Measurements from ENCODE around the gene GCHFR. TPM values are rescaled to one million over a fixed set of nuclear protein-coding genes. Genes with fewer than 3 reads are reported as not detected.

The GCHFR gene
- total RNA-seq, 1 donor from 2014 or later, result 1.6 TPM

DNA sequence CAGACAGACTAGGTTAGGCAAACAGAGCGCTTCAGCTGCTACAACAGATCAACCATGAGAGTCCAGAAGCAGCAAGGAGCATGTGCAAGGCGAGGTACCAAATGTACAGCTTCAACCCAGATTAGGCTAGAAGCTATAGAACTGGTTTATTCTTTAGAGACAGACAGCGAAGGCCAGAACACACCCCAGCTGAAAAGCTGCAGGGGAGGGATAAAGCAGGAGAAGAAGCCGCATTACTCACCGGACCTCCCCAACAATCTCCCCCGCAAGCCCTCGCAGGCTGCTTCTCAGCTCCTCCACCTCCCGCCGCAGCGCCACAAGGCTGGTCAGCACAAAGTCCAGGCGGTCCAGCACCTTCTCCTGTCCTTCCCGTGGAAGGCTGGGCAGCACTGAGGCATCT lies 12.1 kb upstream of the GCHFR start:
- intact Hi-C loops (cut with DNase I), result loop anchor here (5.0 to 10.0 kb wide), 3 partner anchors 54 to 157 kb away; partner anchors contain the start of genes KNL1, RAD51 and VPS18
- no peak for DNase-seq (ENCODE audit: low spot score)

DNA sequence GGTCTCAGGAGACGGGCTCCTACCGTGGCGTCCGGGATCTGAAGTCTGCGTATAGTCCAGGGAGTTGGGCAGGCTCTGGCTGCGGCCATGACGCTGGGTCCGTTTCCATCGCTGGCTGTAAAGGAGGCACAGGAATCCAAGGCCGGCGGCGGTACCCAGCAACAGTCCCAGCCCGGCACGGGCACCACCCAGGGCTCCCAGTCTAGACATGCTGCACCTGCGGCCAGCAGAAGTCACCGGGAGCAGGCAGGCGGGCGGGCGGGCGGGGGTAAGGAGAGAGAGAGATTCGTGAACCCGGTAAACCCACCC lies 9.3 kb upstream of the GCHFR start:
- intact Hi-C loops (cut with DNase I), result loop anchor here (5.0 to 10.0 kb wide), 3 partner anchors 57 to 160 kb away; partner anchors contain the start of genes KNL1, RAD51 and VPS18
- DNase-seq (ENCODE audit: low spot score), result no peak

DNA sequence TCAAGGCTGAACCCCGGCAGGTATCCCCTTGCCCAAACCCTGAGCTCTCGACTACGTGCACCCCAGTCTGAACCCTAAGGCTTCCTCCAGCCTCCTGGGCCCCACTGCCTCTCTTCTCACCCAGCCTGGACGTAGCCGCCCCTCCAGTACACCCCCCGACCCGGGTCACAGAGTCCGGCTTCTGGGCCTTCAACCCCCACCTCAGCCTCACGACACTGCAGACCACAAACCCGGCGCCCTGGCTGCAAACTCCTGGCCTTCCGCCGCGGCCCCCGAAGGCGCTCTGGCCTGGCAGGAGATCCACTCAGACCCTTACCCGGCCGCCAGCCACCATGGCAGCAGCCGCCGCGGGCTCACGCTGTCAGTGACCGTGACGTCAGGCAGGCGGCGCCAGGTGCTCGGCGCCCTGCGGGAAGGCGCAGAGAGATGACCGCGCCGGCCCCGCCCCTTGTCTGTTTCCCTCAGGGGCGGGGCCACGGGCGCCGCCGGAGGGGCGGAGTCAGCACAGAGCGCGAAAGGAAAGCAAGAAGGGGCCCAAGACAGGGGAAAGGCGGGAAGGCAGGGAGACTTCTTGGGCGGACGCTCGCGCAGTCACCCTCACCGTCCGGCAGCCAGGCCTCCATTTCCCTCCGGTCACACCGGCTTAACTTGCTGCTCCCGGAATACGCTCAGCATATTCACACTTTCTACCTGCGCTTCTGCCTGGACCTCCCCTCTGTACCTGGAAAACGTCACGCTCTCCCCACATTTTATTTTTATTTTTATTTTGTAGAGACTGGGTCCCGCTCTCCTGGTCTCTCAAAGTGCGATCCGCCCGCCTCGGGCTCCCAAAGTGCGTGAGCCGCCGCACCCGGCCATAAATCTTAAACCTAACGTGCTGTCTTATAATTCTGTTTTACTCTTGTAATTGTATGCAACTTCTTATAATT lies 8.7 kb upstream of the GCHFR start, which contains the start of gene RMDN3:
Gene RMDN3 (minus strand): TSS at position 372 of the 929 bp plus-strand sequence. CDS start 471 bp downstream, outside the sequence.
- intact Hi-C loops (cut with DNase I), result loop anchor here (1.0 to 10.0 kb wide), 4 partner anchors 52 to 160 kb away; partner anchors contain the start of genes DNAJC17, KNL1, RAD51 and VPS18
- peak; percentile 96 for DNase-seq (ENCODE audit: low spot score)

DNA sequence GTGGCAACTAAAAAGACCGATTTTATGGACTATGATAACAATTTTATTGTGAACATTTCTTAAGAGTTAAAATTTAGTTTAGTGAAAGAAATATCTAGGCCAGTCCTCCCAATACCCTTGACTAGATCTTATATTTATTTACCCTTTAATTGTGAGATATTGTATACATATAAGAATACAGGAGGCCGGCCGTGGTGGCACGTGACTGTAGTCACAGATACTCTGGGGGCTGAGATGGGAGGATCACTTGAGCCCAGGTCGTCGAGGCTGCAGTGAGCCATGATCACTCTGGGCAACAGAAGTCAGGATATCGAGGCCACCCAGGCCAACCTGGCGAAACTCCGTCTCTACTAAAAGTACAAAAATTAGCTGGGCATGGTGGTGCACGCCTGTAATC lies 8.1 kb upstream of the GCHFR start:
- no peak for DNase-seq (ENCODE audit: low spot score)
- intact Hi-C loops (cut with DNase I), result loop anchor here (1.0 to 10.0 kb wide), 3 partner anchors 51 to 161 kb away; partner anchors contain the start of genes DNAJC17, KNL1, VPS18 and ZFYVE19

DNA sequence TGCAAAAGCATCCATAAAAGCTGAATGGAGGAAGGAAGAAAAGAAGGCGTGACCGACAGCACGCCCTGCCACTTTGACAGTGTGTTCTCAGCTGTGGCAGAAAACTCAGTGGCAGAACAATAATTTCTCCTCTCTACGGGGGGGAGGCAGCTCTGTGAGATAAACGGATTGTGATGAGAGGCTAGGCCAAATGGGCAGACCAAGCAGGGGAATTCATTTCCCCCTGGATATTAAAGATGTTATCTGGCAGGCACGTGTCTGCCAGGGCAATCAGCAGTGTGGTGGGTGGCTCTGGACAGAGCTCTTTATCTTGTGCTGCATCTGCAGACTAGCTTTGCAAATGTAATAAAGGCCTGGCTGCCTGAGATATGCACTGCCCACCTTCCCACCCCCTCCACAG lies 6.9 kb upstream of the GCHFR start:
- DNase-seq (ENCODE audit: low spot score), result no peak
- intact Hi-C loops (cut with DNase I), result loop anchor here (10.0 kb wide), 2 partner anchors 138 to 162 kb away; partner anchors contain the start of genes KNL1 and VPS18

DNA sequence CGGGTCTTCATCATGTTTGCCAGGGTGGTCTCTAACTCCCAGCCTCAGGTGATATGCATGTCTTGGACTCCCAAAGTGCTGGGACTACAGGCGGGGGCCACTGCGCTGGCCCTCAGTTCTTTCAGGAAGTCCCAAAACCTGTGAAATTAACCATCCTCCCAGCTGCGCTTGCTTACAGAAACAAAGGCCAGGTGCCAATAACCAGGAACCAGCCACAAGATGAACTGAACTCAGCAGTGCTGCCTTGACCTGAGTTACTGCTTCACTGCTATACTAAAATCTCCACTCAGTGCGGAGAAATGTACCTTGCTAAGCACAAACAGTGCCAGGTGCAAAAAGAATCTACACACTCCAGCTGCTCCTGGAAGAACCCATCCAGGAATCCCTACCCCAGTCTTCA lies 3.9 kb upstream of the GCHFR start:
- no peak for DNase-seq (ENCODE audit: low spot score)
- intact Hi-C loops (cut with DNase I), result loop anchor here (5.0 to 10.0 kb wide), 3 partner anchors 68 to 165 kb away; partner anchors contain the start of genes KNL1 and VPS18

DNA sequence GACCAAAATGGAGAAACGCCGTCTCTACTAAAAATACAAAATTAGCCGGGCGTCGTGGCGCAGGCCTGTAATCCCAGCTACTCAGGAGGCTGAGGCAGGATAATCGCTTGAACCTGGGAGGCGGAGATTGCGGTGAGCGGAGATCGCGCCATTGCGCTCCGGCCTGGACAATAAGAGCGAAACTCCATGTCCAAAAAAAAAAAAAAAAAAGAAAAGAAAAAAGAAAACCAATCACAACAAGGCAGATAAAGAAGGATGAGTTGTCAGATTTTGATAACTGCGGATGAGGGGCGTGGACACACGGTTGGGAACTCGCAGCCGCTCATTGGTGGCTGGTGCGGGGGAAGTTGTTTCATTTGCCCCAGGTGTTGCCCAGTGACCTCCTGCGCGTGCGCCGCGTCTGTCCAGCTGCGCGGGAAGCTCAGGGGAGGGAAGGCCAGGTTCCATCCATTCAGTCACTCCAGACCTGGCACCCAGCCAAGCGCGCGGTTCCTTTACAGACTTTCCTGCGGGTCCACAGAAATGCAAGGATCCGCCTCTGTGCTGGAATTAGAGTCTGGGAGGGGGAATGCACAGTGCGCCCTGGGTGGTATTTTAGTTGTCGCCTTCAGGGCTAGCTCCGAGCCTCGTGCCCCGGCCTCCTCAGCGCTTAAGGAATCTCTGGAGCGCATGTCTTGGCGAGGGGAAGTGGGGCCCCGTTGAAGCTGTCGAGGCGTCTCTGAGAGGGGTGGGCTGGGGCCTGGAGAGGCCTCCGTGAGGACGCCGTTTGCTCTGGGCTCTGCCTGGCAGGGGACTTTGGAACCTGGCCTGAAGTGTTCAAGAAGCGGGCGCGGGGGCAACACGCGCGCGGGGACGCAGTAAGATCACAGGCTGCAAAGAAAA lies 708 bp upstream of the GCHFR start:
- intact Hi-C loops (cut with DNase I), result loop anchor here (5.0 kb wide), 1 partner anchor 71 kb away; no protein-coding TSS in a partner anchor
- DNase-seq (ENCODE audit: low spot score), result no peak

DNA sequence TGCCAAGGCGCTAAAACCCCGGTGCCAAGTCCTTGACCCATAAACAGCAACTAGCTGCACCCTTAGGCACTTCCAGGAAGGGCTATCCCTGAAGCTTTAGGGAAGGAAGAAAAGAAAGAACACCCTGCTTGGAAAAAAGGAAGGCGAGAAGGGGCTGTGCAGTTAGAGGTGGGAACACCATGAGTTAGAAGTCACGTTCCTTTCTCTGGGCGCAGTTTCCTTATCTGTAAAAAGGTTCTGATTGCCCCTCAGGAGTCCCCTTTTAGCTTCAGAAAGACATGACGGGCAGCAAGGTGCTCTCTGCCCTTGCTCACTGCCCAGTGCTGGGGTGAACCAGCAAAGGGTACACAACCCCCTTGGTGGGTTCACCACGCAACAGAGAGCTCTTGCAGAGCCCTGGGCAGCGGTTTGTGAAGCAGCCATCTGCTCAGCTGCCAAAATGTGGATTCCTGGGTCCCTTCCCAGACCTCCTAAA lies 798 bp downstream of the GCHFR start:
- intact Hi-C loops (cut with DNase I), result loop anchor here (5.0 kb wide), 1 partner anchor 72 kb away; no protein-coding TSS in a partner anchor
- no peak for DNase-seq (ENCODE audit: low spot score)

DNA sequence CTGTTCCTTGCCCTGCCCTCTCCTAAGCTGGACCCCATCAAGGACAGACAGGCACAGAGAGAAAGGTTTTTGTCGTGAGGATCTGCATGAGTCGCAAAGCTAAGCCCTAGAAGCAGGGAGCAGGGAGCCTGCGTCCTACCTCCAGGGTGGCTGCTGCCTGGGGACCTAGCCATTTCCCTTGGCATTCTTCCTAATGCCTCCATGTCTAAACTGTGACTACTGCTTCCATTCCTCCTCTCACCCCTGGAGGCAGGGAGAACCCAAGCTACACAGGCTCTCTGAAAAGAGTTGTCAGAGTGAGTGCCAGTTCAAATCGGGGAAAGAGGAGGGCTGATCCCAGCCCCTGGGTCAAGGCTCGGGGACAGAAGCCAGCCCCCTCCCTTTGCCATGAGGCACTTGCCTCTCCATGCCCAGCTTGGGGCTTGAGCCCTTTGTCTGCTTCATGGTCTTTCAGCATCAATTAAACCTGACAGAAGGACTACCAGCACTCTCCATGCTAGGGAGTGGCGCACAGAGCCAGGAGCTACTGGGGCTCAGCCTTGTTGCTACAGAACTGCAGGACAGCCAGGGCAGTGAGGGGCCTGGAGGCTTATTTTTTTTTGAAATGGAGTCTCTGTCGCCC lies 2.4 kb downstream of the GCHFR start:
- intact Hi-C loops (cut with DNase I), result no loop called here

DNA sequence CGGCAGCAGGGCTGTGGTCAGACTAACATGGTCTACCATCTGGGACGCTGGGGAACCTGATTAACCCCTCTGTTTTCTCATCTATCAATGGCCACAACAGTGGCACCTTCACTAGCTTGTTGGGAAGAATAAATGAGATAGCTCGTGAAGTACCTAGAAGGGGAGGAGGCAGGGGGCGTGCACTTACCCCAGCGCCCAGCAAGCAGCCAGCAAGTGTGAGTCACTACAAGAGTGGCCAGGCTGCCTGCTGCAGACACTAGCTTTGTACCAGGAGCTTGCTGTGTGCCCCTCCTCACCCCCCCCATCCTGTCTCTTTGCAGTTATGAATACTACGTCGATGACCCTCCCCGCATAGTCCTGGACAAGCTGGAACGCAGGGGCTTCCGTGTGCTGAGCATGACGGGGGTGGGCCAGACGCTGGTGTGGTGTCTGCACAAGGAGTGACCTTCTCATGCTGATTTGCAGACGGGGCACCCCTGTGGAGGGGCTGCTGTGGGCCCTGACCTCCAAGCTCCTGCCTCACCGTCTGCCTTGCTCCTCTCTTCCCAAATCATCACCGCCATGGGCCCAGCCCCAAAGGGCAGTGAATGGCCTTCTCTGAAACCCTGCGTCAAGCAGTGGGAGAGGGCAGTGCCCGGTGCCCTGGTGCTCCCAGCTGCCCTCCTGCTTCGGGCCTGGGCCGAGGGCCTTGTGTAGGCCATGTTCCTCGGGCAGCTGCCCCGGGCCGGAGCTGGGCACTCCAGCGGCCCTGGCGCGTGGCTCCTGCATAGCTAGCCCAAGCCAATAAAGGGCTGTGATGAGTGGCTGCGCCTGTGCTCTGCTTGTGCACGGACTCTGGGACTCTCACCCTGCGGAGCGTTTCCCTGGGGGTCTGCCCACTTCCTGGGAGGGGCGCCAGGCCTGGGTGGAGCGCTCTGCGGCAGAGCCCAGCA lies 3.3 kb downstream of the GCHFR start:
- DNase-seq (ENCODE audit: low spot score), result no peak
- intact Hi-C loops (cut with DNase I), result no loop called here

More for the DNA sequence above, 2.4 kb downstream of the GCHFR start:
- DNase-seq (ENCODE audit: low spot score), result no peak

DNA sequence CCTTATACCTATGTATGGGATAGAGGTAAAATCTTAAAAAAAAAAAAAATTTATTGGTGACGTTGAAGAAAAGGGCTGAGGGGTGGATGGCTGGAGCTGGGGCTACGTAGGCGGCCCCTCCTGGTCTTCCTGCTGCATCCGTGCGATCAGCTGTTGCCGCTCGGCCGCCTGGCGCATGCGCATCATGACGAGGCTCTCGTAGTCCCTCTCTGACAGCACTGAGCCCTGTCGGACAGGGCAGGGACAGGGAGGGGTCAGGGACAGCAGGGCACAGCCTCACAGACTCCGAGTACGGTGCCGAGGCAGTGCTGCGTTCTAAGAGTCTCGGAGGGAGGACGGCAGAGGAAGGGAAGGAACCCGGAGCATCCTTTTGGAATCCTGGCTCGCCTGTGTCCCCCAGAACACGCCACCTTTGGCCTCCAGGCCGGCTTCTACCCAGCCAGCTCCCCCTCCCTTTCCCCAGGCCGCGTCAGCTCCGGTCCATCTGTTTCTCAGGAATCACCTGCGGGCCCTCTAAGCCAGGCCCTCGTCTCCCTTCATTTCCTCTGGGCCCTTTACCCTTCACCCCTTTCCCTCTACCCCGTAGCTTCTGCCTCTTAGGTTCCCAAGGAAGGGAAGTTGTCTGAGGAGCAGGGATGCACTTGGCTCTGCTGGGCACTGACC lies 4.1 kb downstream of the GCHFR start:
- DNase-seq (ENCODE audit: low spot score), result no peak
- intact Hi-C loops (cut with DNase I), result no loop called here

DNA sequence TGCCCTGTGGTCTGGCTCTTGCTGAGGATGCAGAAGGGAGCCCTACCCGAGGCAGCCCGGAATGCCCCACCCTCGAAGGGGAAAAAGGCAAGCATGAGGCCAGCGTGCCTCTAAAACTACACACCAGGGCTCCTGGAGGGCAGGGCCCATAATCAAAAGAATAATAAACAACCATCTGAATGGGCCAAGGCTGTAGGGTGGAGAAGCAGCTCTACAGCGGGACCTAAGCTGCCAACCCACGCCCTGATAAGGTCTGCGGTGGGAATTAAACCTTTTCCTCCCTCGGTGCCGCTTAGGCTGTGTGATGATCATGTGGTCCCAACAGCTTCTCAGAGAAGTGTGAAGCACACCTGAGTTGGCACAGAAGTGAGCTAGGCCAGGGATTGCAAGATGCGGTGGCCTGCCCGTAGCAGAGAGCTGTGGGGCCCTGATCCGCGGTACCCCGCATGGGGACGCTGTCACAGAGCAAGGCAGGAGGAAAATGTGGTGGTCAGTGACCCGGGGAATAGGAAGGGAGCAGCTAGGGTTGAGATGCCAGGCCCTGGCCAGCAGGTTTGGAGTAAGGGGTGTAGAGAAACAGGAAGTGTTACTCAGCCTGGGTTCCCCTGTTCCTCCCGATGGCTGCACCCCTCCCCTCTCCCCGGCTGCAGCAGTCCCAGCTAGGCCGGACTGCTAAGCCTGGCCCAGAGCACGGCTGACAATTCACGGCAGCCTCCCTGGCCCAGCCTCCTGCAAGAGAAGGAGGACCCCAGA lies 4.8 kb downstream of the GCHFR start:
- intact Hi-C loops (cut with DNase I), result no loop called here
- DNase-seq (ENCODE audit: low spot score), result no peak

DNA sequence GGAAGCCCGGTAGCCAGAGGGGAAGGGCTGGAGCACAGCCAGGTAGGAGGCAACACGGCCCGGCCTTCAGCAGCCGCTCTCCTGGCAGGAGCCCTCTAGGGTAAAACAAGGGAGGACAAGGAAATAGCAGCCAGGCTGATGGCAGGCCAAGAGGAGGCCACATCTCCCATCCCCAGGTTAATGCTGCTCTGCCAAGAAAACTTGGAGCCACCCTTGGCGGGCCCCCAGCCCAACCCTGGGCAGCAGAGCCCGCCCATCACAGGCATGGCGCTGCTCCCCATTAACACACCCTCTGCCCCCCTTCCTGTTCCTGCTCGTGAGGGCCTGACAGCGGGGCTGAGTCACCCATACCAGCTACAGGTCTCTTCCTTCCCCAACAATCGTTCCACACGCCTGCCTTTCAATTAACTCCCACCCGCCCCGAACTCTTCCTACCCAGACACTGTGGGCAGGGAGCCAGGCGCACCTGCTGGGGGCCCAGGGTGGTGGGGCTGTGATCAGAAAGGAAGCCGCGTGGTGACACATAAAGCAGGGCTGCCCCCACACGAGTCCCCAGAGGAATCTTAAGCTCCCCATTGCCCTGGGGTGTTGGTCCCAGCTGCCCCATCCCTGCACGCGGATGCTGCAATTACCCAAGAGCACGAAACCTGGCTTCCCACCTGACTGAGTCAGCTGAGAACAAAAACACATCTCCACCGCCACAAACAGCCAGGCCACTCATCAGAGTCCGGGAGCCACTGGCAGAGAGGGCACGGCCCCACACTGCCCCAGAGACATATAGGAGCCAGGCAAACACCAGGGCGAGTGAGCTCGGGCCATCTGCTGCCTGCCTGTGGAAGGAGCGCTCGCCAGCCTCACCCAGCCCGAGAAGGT lies 5.6 kb downstream of the GCHFR start, which contains the start of gene C15orf62:
Gene C15orf62 (plus strand): TSS at position 707 of the 873 bp plus-strand sequence. CDS start 516 bp downstream, outside the sequence.
- intact Hi-C loops (cut with DNase I), result no loop called here

DNA sequence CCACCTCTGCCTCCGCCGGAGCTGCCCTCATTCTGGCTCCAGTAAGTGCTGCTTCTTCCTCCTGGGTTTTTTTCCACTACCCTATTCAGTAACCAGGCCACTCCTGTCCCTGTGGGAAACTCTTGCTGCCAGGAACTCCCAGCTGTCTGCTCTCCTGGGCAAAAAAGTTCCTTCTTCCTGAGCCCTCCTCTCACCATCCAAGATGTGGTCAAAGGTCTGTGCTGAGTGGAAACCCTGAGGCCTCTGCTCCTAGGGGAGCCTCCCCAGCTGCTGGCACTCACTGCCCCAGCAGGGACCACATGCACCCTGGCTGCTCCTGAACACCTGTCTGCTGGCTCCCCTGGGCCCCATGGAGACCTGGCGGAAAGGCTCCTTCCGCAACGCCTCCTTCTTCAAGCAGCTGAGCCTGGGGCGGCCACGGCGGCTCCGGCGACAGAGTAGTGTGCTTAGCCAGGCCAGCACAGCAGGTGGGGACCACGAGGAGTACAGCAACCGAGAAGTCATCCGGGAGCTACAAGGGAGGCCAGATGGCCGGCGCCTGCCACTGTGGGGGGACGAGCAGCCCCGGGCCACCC lies 6.4 kb downstream of the GCHFR start:
- intact Hi-C loops (cut with DNase I), result no loop called here
- no peak for DNase-seq (ENCODE audit: low spot score)

More for the DNA sequence above, 5.6 kb downstream of the GCHFR start, which contains the start of gene C15orf62:
- no peak for DNase-seq (ENCODE audit: low spot score)

DNA sequence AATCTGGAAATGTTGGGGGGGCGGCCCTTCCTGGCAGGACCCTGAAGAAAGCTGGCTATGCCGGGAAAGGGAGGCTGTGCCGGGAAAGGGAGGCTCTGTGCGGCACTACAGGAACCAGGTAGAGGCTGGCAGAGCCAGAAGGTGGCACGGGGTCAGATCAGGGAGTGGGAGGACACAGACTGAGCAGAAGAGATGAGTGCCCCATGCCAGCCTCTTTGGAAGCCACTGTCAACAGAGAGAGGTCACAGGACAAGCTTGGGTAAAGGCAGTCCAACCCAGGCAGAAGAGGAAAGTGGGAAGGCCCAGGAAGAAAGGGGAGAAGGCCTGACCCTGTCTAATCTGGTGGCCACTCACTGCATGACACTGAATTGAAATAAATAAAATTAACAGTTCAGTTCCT lies 7.4 kb downstream of the GCHFR start:
- intact Hi-C loops (cut with DNase I), result no loop called here

More for the DNA sequence above, 7.4 kb downstream of the GCHFR start:
- no peak for DNase-seq (ENCODE audit: low spot score)

Data from cardiac septum (tissue), 1 donor.